Smooth muscle cell (in vitro differentiated cells): ENCODE results near the gene VSIR. TPM values are rescaled to one million over a fixed set of nuclear protein-coding genes. Genes with fewer than 3 reads are reported as not detected.

Experiments
- DNase-seq: peaks from one replicate; lab custom pipeline; 2025; ENCODE audit not compliant: unreplicated experiment; lab: John Stamatoyannopoulos, UW
- H2AFZ ChIP-seq: fragments of 200-600 bp; sonication (generic); 2 replicates; pipeline ENCODE4 v1.6.0; 2016; ENCODE audit warnings: antibody characterized with exemption, low read depth, mild to moderate bottlenecking
- H3F3A ChIP-seq: fragments of 200-600 bp; sonication (generic); 2 replicates; pipeline ENCODE4 v1.6.0; 2017; ENCODE audit warnings: antibody characterized with exemption, low read depth
- H3K27ac ChIP-seq: fragments of 200-600 bp; sonication (generic); 2 replicates; pipeline ENCODE4 v1.5.1; 2016; ENCODE audit warnings: low read depth, mild to moderate bottlenecking
- H3K27me3 ChIP-seq: fragments of 200-600 bp; sonication (generic); 2 replicates; pipeline ENCODE4 v1.6.1; 2016; ENCODE audit warnings: low read depth, mild to moderate bottlenecking
- H3K36me3 ChIP-seq: fragments of 200-600 bp; sonication (generic); 2 replicates; pipeline ENCODE4 v1.5.1; 2016; ENCODE audit warnings: low read depth
- H3K4me1 ChIP-seq: fragments of 200-600 bp; sonication (generic); 2 replicates; pipeline ENCODE4 v1.5.1; 2016; ENCODE audit warnings: low read depth
- H3K4me2 ChIP-seq: fragments of 200-600 bp; sonication (generic); 2 replicates; pipeline ENCODE4 v1.6.0; 2016; ENCODE audit warnings: mild to moderate bottlenecking
- H3K4me3 ChIP-seq: fragments of 200-600 bp; sonication (generic); 2 replicates; pipeline ENCODE4 v1.5.1; 2016; ENCODE audit warnings: mild to moderate bottlenecking
- H3K79me2 ChIP-seq: fragments of 200-600 bp; sonication (generic); 2 replicates; pipeline ENCODE4 v1.6.0; 2016; ENCODE audit warnings: low read depth, mild to moderate bottlenecking
- H3K9ac ChIP-seq: fragments of 200-600 bp; sonication (generic); 2 replicates; pipeline ENCODE4 v1.6.0; 2016; ENCODE audit warnings: low read depth
- H3K9me3 ChIP-seq: fragments of 200-600 bp; sonication (generic); replicated peaks from 2 replicates; pipeline ENCODE4 v1.5.1; 2016; ENCODE audit warnings: low read depth
- H4K20me1 ChIP-seq: fragments of 200-600 bp; sonication (generic); 2 replicates; pipeline ENCODE4 v1.6.0; 2016; ENCODE audit warnings: low read depth
- WGBS: methylation state at CpG from one replicate; pipeline ENCODE4 v1.1.7; 2016; ENCODE audit warnings: low lambda C conversion rate; 5-methylcytosine and 5-hydroxymethylcytosine counted together
- polyA plus RNA-seq: library from polyadenylated mRNA; unstranded; fragments of >200 nt; fragmentation: Nextera tagmentation; extraction: Ambion mirVana; gene quantifications from 2 replicates; pipeline ENCODE4 v1.2.1, GENCODE V29; 2016
- total RNA-seq: library from RNA; depleted of rRNA; stranded (reverse); fragments of >200 nt; gene quantifications from 2 replicates; pipeline ENCODE4 v1.2.3, GENCODE V29; 2014
- TF ChIP-seq, protein P1 (sequence below): fragments of 200-600 bp; sonication (generic); IDR thresholded peaks from 2 replicates; pipeline ENCODE4 v1.5.1; 2017; ENCODE audit warnings: borderline replicate concordance, mild to moderate bottlenecking, antibody characterized with exemption; ENCODE audit not compliant: insufficient read depth, poor library complexity, severe bottlenecking

Gene VSIR
- total and polyA plus RNA-seq, 2 experiments from 2014 or later, result 3.6 TPM

- 97% methylated on average over 2 of the region's 2 CpGs for WGBS
- Histone ChIP-seq H3K4me2 (no peak overlapping the region), H3K36me3 (no peaks in the 10 kb centered on the region), H3K27me3 (no peaks in the 10 kb centered on the region), H3K9ac (no peak overlapping the region), H3K4me1 (no peaks in the 10 kb centered on the region), H3K27ac (no peak overlapping the region), H3K4me3 (no peak overlapping the region), H3F3A (no peaks in the 10 kb centered on the region), H3K9me3 (no peaks in the 10 kb centered on the region), H3K79me2 (no peaks in the 10 kb centered on the region), H2AFZ (no peak overlapping the region), H4K20me1 (no peaks in the 10 kb centered on the region)
- TF ChIP-seq, protein P1, sequence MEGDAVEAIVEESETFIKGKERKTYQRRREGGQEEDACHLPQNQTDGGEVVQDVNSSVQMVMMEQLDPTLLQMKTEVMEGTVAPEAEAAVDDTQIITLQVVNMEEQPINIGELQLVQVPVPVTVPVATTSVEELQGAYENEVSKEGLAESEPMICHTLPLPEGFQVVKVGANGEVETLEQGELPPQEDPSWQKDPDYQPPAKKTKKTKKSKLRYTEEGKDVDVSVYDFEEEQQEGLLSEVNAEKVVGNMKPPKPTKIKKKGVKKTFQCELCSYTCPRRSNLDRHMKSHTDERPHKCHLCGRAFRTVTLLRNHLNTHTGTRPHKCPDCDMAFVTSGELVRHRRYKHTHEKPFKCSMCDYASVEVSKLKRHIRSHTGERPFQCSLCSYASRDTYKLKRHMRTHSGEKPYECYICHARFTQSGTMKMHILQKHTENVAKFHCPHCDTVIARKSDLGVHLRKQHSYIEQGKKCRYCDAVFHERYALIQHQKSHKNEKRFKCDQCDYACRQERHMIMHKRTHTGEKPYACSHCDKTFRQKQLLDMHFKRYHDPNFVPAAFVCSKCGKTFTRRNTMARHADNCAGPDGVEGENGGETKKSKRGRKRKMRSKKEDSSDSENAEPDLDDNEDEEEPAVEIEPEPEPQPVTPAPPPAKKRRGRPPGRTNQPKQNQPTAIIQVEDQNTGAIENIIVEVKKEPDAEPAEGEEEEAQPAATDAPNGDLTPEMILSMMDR, result no peak
- DNase-seq, result no peak
These were observed 27.6 kb downstream of the VSIR start for GRCh38 chr10:71745664-71746250.

DNA sequence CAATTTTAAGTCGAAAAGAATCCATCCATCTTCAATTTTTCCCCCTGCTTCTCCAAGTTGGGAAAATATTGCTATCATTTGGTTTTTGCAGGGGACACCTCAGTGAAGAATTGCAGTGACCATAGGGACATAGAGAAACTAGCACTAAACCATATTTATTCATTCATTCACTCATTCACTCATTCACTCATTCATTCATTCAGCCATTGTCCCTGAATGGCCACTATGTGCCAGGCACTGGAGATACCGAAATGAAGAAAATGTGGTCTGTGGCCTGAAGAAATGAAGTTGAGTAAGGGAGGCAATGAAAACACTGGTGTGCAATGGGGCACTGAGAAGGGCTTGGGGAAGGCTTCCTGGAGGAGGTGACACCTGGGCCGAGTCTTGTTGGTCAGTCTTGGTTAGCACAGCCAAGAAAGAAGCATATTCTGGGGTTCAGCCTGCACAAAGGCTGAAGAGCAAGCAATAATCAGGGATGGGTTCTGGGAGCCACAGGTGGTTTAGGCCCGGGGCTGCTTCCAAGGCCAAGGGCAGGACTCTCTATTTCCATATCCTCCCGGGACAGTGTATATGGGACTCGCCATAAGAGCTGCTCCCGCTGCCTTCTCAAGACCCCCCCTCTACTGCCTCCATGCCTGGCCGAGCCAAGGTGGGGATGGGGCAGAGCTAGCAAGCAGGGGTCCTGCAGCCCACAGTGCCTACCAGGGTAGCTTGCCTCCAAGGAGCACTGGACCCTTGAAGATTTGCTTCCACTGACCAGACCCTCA lies 28.2 kb downstream of the VSIR start:
- WGBS, result 85% methylated on average over 8 of the region's 8 CpGs
- no peaks in the 10 kb centered on the region for H3F3A ChIP-seq
- no peak overlapping the region for H3K27ac ChIP-seq
- TF ChIP-seq, protein P1, result no peak
- no peak overlapping the region for H3K4me2 ChIP-seq
- H3K4me1 ChIP-seq, result no peaks in the 10 kb centered on the region
- H3K9me3 ChIP-seq, result no peaks in the 10 kb centered on the region
- H2AFZ ChIP-seq, result no peak overlapping the region
- no peaks in the 10 kb centered on the region for H3K27me3 ChIP-seq
- no peak overlapping the region for H3K9ac ChIP-seq
- H3K36me3 ChIP-seq, result no peaks in the 10 kb centered on the region
- H3K4me3 ChIP-seq, result no peak overlapping the region
- no peaks in the 10 kb centered on the region for H3K79me2 ChIP-seq
- no peaks in the 10 kb centered on the region for H4K20me1 ChIP-seq
- no peak for DNase-seq

GRCh38 chr10:71743866-71744265 lies 29.5 kb downstream of the VSIR start:
- no peak overlapping the region for H2AFZ ChIP-seq
- H3K4me2 ChIP-seq, result no peak overlapping the region
- no peak overlapping the region for H3K9ac ChIP-seq
- no peaks in the 10 kb centered on the region for H4K20me1 ChIP-seq
- H3K36me3 ChIP-seq, result no peaks in the 10 kb centered on the region
- H3K4me3 ChIP-seq, result no peak overlapping the region
- TF ChIP-seq, protein P1, result no peak
- no peaks in the 10 kb centered on the region for H3K27me3 ChIP-seq
- no peaks in the 10 kb centered on the region for H3K4me1 ChIP-seq
- DNase-seq, result no peak
- no peak overlapping the region for H3K27ac ChIP-seq
- no peaks in the 10 kb centered on the region for H3K79me2 ChIP-seq
- no peaks in the 10 kb centered on the region for H3F3A ChIP-seq
- no peaks in the 10 kb centered on the region for H3K9me3 ChIP-seq
- 83% methylated on average over 1 of the region's 1 CpG for WGBS
